Measurements from ENCODE around the gene NKX2-3. TPM values are rescaled to one million over a fixed set of nuclear protein-coding genes. Genes with fewer than 3 reads are reported as not detected.

Gene NKX2-3
- total RNA-seq, 1 donor from 2014 or later: 2.8 TPM

- no peak for DNase-seq (ENCODE audit: low spot score)
These were observed 41.0 kb downstream of the NKX2-3 start for GRCh38 chr10:99573790-99574189.

GRCh38 chr10:99579971-99580370 lies 47.2 kb downstream of the NKX2-3 start:
- DNase-seq (ENCODE audit: low spot score): no peak

GRCh38 chr10:99582255-99582770 lies 49.6 kb downstream of the NKX2-3 start:
- DNase-seq (ENCODE audit: low spot score): no peak

- DNase-seq (ENCODE audit: low spot score): no peak
These were observed 50.9 kb downstream of the NKX2-3 start for GRCh38 chr10:99583687-99584086.

Other genes with a start within 250 kb of the NKX2-3 start
- 0.61 TPM for gene CNNM1, start 203.6 kb upstream of the NKX2-3 start, total RNA-seq
- 14.9 TPM for gene GOT1, start 102.3 kb upstream of the NKX2-3 start, total RNA-seq
- gene SLC25A28, start 87.5 kb downstream of the NKX2-3 start, total RNA-seq: 57.8 TPM
- gene ENTPD7, start 126.6 kb downstream of the NKX2-3 start, total RNA-seq: 9.2 TPM
- 33.8 TPM for gene COX15, start 199.2 kb downstream of the NKX2-3 start, total RNA-seq
- gene CUTC, start 199.3 kb downstream of the NKX2-3 start, total RNA-seq: 28.6 TPM
- 2.8 TPM for gene ABCC2, start 249.7 kb downstream of the NKX2-3 start, total RNA-seq